ENCODE data around the gene COTL1.
A peak's percentile ranks its signal among the peaks of the same experiment; 100 is the strongest.

COTL1 gene

DNA sequence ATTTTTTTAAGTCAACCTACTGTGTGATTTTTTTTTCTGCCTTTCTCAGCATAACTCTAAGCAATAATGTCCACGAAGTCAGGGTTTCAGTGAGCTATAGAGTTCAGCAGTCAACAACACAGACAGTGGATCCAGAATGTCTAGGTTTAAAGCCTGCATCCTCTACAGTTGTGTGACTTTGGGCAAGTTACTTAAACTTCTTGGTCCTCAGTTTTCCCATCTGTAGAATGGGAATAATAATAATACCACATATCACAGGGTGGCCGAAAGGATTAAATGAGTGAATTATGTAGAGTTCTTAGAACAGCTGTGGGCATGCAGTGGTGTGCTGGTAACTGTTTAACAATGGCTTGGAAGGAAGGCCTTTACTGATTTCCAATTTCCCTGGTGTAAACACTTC lies 74.6 kb downstream of the COTL1 start:
- Histone ChIP-seq H3K4me1 (ENCODE audit: insufficient read depth, low read length) (no peaks in the 10 kb centered on the region), H3K36me3 (ENCODE audit: insufficient read depth, low read length) (no peaks in the 10 kb centered on the region), H3K4me3 (ENCODE audit: low read depth in 1 of 2, low read length in 2 of 2) (no peak overlapping the region), H3K27ac (ENCODE audit: low read depth, low read length) (no peak overlapping the region), H3K27me3 (ENCODE audit: control insufficient read depth in 1 of 2, insufficient read depth in 2 of 2, low read length in 2 of 2) (no peaks in the 10 kb centered on the region), H3K9me3 (ENCODE audit: low read length) (no peaks in the 10 kb centered on the region), H3K9ac (ENCODE audit: low read length) (no peak overlapping the region)

DNA sequence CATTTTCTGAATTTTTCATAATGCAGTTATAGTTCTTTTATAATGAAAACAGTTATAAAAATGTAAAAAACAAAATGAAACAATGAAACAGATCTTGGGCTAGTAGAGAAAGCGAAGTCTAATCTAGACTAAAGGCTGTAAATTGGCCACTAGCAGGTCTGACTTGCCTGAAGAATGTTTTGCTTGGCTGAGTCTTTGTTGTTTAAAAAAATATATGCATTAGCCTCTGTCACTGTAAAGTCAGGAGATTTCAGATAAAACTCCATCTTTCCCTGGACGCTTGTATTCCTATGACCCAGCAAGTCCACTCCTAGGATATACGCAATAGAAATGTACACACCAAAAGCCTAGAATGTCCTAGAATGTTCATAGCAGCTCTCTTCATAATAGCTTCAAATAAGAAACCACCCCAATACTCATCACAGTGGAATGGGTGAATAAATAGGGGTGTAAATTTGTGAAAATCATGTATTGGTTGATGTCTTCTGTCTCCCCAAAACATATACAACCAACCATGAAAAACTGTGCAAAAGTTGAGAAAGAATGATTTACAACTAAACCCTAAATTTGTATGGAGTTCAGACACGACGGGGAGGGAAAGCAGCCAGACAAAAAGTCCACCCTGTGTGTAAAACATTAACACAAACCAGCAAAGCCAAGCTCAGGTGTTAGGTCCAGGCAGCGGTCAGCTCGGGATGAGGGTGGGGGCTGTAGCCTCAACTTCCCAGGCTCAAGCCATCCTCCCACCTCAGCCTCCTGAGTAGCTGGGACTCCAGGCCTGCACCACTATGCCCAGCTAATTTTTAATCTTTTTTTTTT lies 75.7 kb downstream of the COTL1 start:
- Histone ChIP-seq H3K9ac (ENCODE audit: low read length) (no peak overlapping the region), H3K4me3 (ENCODE audit: low read depth in 1 of 2, low read length in 2 of 2) (no peak overlapping the region), H3K9me3 (ENCODE audit: low read length) (no peaks in the 10 kb centered on the region), H3K27ac (ENCODE audit: low read depth, low read length) (no peak overlapping the region), H3K27me3 (ENCODE audit: control insufficient read depth in 1 of 2, insufficient read depth in 2 of 2, low read length in 2 of 2) (no peaks in the 10 kb centered on the region), H3K36me3 (ENCODE audit: insufficient read depth, low read length) (no peaks in the 10 kb centered on the region), H3K4me1 (ENCODE audit: insufficient read depth, low read length) (no peaks in the 10 kb centered on the region)

DNA sequence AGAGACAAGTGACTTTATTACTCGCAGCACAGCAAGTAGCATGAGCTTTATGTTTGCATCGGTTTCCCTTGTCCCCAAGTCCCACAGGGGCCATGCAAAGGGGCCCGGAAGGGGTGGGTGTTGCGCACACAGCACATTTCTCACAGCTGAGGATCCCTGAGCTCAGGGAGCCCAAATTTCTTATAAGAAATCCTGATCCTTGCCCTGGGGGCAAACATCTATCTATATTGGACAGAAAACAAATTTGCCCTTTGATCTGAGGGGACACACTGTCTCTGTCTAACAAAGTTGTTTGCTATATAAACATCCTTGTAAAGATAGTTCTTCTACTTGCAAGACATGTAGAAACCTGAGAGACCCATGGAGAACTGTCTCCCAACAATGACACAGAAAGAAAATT lies 77.7 kb downstream of the COTL1 start:
- no peak overlapping the region for H3K4me3 ChIP-seq (ENCODE audit: low read depth in 1 of 2, low read length in 2 of 2)
- H3K27me3 ChIP-seq (ENCODE audit: control insufficient read depth in 1 of 2, insufficient read depth in 2 of 2, low read length in 2 of 2) = no peaks in the 10 kb centered on the region
- H3K4me1 ChIP-seq (ENCODE audit: insufficient read depth, low read length) = no peaks in the 10 kb centered on the region
- no peak overlapping the region for H3K27ac ChIP-seq (ENCODE audit: low read depth, low read length)
- H3K36me3 ChIP-seq (ENCODE audit: insufficient read depth, low read length) = no peaks in the 10 kb centered on the region
- H3K9me3 ChIP-seq (ENCODE audit: low read length) = no peaks in the 10 kb centered on the region
- H3K9ac ChIP-seq (ENCODE audit: low read length) = no peak overlapping the region

DNA sequence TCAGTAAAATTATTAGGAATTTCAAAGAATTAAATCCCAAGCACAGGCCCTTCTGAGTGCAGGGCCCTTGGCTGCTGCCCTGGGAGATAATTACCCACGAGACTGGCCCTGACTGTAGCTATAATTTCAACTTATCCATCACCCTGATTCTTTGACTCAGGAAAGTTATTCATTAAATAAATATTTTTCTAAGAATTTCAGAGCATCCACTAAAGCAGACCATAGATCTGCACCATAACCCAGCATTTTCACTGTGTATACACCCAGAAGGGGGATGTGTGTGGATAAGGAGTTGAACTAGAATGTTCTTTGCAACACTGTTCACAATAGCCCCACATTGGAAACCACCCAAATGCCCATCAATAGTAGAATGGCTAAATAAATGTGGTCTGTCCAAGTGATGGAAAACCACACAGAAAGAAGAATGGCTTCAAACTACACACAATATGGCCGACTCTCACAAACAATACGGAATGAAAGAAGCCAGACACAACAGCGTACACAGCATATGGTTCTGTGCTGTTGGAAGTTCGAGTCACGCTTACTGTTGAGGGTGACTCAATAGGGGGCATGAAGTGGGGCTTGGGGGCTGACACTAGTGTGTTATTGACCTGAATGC lies 79.5 kb downstream of the COTL1 start:
- no peak overlapping the region for H3K9ac ChIP-seq (ENCODE audit: low read length)
- H3K4me1 ChIP-seq (ENCODE audit: insufficient read depth, low read length) = no peaks in the 10 kb centered on the region
- no peaks in the 10 kb centered on the region for H3K36me3 ChIP-seq (ENCODE audit: insufficient read depth, low read length)
- H3K27me3 ChIP-seq (ENCODE audit: control insufficient read depth in 1 of 2, insufficient read depth in 2 of 2, low read length in 2 of 2) = no peaks in the 10 kb centered on the region
- no peak overlapping the region for H3K27ac ChIP-seq (ENCODE audit: low read depth, low read length)
- H3K9me3 ChIP-seq (ENCODE audit: low read length) = no peaks in the 10 kb centered on the region
- H3K4me3 ChIP-seq (ENCODE audit: low read depth in 1 of 2, low read length in 2 of 2) = no peak overlapping the region

DNA sequence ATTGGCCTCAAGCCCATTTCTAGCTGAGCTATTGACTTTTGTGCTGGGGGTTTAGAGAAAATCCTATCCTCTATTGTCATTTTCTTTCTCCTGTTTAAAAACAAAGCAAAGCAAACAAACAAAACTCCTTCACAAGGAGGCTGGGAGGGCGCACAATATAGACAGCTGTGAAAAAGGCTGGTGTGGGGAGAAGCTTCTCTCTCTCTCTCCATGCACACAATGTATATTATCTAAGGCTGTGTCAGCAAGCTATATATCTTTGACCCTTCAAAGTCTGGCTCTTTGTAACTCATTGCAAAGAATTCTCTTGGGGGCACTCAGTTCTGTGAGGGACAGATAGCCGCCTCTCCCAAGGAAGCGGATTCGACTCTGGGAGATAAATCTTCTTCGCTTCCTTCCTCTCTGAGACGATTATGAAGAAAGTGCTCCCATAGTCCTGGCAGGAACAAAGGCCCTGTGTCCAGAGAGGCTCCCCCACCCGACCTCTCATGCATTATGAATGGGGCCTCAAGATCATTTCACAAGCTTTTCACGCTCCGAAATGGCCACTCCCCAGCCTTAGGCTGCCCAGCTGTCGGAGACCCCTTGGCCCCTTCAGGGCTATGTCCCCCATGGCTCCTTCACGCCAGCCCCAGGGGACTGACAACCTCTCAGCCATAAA lies 80.3 kb downstream of the COTL1 start:
- no peak overlapping the region for H3K27ac ChIP-seq (ENCODE audit: low read depth, low read length)
- no peaks in the 10 kb centered on the region for H3K27me3 ChIP-seq (ENCODE audit: control insufficient read depth in 1 of 2, insufficient read depth in 2 of 2, low read length in 2 of 2)
- peaks cover 7% of the 10 kb centered on the region for H3K4me1 ChIP-seq (ENCODE audit: insufficient read depth, low read length)

DNA sequence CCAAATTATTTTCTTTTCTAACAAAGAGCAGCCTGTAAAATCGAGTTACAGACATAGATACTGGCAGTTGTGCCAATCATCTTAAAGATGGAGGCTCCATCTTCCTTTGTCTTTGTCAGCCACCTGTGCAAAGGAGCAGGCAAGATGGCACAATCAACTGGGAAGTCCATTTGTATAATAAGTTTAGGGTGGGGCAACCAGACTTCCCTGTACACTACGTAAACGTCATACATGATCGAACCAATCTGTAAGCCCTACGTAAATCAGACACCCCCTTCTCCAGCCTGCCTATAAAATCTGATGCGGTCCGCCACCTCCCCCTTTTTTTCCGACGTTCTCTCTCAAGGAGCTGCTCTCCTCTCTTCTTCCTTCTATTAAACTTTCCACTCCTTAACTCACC lies 82.0 kb downstream of the COTL1 start:
- Histone ChIP-seq H3K4me1 (ENCODE audit: insufficient read depth, low read length) (peaks cover 20% of the 10 kb centered on the region), H3K27ac (ENCODE audit: low read depth, low read length) (no peak overlapping the region), H3K4me3 (ENCODE audit: low read depth in 1 of 2, low read length in 2 of 2) (no peak overlapping the region), H3K27me3 (ENCODE audit: control insufficient read depth in 1 of 2, insufficient read depth in 2 of 2, low read length in 2 of 2) (no peaks in the 10 kb centered on the region), H3K36me3 (ENCODE audit: insufficient read depth, low read length) (no peaks in the 10 kb centered on the region), H3K9me3 (ENCODE audit: low read length) (no peaks in the 10 kb centered on the region), H3K9ac (ENCODE audit: low read length) (no peak overlapping the region)

More for the DNA sequence above, 80.3 kb downstream of the COTL1 start:
- no peaks in the 10 kb centered on the region for H3K9me3 ChIP-seq (ENCODE audit: low read length)
- H3K4me3 ChIP-seq (ENCODE audit: low read depth in 1 of 2, low read length in 2 of 2) = no peak overlapping the region
- no peaks in the 10 kb centered on the region for H3K36me3 ChIP-seq (ENCODE audit: insufficient read depth, low read length)
- no peak overlapping the region for H3K9ac ChIP-seq (ENCODE audit: low read length)

DNA sequence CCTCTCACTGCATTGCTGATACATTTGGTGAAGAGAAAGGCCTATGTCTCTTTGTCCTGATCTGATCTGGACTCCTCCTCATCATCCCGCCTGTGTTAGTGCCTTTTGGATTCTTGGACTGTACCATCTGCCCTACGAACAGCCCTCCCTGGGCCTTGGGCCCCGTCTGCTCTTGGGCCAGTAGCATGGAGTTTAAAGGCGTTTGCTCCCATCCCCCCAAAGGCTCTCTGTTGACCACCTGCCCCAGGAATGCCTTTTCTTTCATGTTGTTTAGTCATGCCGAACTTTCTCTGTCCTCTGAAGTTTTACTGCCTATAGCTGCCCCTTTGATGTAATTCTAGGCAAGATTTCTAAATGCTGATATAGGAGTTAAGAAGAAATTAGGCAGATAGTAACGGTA lies 82.5 kb downstream of the COTL1 start:
- Histone ChIP-seq H3K4me3 (ENCODE audit: low read depth in 1 of 2, low read length in 2 of 2) (no peak overlapping the region), H3K9me3 (ENCODE audit: low read length) (no peaks in the 10 kb centered on the region), H3K36me3 (ENCODE audit: insufficient read depth, low read length) (no peaks in the 10 kb centered on the region), H3K9ac (ENCODE audit: low read length) (no peak overlapping the region), H3K27ac (ENCODE audit: low read depth, low read length) (no peak overlapping the region), H3K4me1 (ENCODE audit: insufficient read depth, low read length) (peaks cover 20% of the 10 kb centered on the region), H3K27me3 (ENCODE audit: control insufficient read depth in 1 of 2, insufficient read depth in 2 of 2, low read length in 2 of 2) (no peaks in the 10 kb centered on the region)

DNA sequence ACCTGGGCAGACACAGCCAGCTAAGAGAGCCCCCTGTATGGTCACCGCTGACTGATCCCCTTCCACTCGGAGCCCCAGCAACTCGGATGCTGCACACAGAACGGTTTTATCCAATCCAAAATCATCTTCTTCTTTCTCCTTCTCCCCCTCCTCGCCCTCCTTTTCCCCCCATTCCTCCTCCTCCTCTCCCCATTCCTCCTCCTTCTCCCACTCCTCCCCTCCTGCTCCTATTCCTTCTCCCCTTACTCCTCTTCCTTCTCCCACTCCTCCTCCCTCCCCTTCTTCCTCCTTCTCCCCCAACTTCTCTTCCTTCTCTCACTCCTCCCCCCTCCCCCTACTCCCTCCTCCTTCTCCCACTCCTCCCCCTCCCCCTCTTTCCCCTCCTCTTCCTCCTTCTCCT lies 83.1 kb downstream of the COTL1 start:
- Histone ChIP-seq H3K27ac (ENCODE audit: low read depth, low read length) (no peak overlapping the region), H3K4me1 (ENCODE audit: insufficient read depth, low read length) (peaks cover 20% of the 10 kb centered on the region), H3K36me3 (ENCODE audit: insufficient read depth, low read length) (no peaks in the 10 kb centered on the region)

DNA sequence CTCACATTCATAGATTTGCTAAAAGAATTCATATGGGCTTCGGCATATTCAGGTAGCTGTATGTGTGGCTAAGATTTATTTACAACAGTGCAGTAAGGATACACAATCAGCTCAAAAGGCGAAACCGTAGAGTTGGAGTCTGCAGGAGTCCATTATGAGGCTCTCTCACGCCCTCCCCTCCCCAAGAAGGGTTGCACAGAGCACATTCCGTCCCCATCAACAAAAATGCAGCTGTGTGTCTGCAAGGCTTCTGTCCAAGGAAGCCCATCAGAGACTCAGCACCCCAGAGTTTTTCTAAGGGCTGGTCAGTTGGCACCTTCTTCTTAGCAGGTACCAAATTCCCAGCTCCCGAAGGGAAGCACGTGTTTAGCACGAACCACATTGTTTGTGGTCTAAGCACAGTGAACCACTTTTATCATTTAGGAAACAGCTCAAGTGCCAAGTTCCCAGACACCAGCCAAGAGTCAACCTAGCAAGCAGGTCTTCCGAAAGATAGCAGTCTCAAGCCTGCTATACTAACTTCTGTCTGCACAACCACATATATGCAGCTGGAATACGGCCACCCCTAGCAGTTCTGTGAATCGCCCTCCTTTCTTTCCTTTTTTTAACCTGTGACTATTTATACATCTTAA lies 84.9 kb downstream of the COTL1 start:
- Histone ChIP-seq H3K4me1 (ENCODE audit: insufficient read depth, low read length) (peaks cover 22% of the 10 kb centered on the region), H3K4me3 (ENCODE audit: low read depth in 1 of 2, low read length in 2 of 2) (no peak overlapping the region), H3K9ac (ENCODE audit: low read length) (no peak overlapping the region), H3K27me3 (ENCODE audit: control insufficient read depth in 1 of 2, insufficient read depth in 2 of 2, low read length in 2 of 2) (no peaks in the 10 kb centered on the region), H3K27ac (ENCODE audit: low read depth, low read length) (peak overlapping the region; percentile 54), H3K36me3 (ENCODE audit: insufficient read depth, low read length) (no peaks in the 10 kb centered on the region), H3K9me3 (ENCODE audit: low read length) (no peaks in the 10 kb centered on the region)

More for the DNA sequence above, 83.1 kb downstream of the COTL1 start:
- no peaks in the 10 kb centered on the region for H3K27me3 ChIP-seq (ENCODE audit: control insufficient read depth in 1 of 2, insufficient read depth in 2 of 2, low read length in 2 of 2)
- H3K9me3 ChIP-seq (ENCODE audit: low read length) = no peaks in the 10 kb centered on the region
- H3K9ac ChIP-seq (ENCODE audit: low read length) = no peak overlapping the region
- no peak overlapping the region for H3K4me3 ChIP-seq (ENCODE audit: low read depth in 1 of 2, low read length in 2 of 2)

DNA sequence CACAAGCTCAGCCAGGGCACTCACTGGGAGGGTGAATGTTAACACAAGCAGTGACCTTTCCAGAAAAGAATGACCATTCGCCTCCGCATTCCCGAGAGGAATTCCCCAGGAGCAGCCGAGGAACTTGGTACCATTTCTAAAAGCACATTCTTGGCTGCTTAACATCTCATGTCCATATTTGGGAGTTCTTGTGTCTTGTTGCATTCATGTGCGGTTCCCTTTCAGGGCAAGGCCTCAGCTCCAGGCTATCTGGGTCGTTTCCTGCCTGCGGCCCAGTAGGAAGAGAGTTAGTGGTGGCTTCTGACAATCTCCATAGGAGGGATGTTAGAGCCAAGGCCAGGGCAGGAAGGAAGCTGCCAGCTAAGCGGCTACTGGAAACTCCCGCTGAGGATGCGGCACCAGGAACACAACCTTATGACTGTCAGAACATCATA lies 85.6 kb downstream of the COTL1 start:
- no peaks in the 10 kb centered on the region for H3K9me3 ChIP-seq (ENCODE audit: low read length)
- peak overlapping the region; percentile 54 for H3K27ac ChIP-seq (ENCODE audit: low read depth, low read length)
- H3K4me1 ChIP-seq (ENCODE audit: insufficient read depth, low read length) = peaks cover 27% of the 10 kb centered on the region
- H3K27me3 ChIP-seq (ENCODE audit: control insufficient read depth in 1 of 2, insufficient read depth in 2 of 2, low read length in 2 of 2) = no peaks in the 10 kb centered on the region
- H3K36me3 ChIP-seq (ENCODE audit: insufficient read depth, low read length) = no peaks in the 10 kb centered on the region
- no peak overlapping the region for H3K9ac ChIP-seq (ENCODE audit: low read length)
- peak overlapping the region in 1 of 2 donors; percentile 18 for H3K4me3 ChIP-seq (ENCODE audit: low read depth in 1 of 2, low read length in 2 of 2)

DNA sequence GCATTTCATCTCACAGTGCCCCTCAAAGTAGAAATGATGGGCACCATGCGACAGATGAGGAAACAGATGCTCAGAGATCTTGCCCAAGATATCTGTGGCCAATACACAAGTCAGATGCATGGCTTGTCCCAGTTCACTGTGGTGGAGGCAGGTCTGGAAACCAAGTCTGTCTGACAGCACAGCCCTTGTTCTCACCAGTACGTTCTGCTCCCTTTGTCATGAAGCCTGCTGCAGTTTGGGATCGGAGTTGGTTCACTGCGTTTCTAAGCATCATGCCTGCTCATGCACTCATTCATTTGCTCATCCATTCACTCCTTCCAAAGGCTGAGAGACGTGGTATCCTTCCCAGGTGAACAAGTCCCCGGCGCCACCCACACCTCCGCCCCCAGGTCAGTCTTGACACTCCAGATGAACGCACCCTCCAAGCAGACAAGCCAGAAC lies 86.2 kb downstream of the COTL1 start:
- H3K27me3 ChIP-seq (ENCODE audit: control insufficient read depth in 1 of 2, insufficient read depth in 2 of 2, low read length in 2 of 2) = no peaks in the 10 kb centered on the region

More for the DNA sequence above, 86.2 kb downstream of the COTL1 start:
- H3K9me3 ChIP-seq (ENCODE audit: low read length) = no peaks in the 10 kb centered on the region
- H3K4me3 ChIP-seq (ENCODE audit: low read depth in 1 of 2, low read length in 2 of 2) = peak overlapping the region in 1 of 2 donors; percentile 18
- no peak overlapping the region for H3K9ac ChIP-seq (ENCODE audit: low read length)
- H3K36me3 ChIP-seq (ENCODE audit: insufficient read depth, low read length) = no peaks in the 10 kb centered on the region
- no peak overlapping the region for H3K27ac ChIP-seq (ENCODE audit: low read depth, low read length)
- peaks cover 33% of the 10 kb centered on the region for H3K4me1 ChIP-seq (ENCODE audit: insufficient read depth, low read length)
